HG03565 (cell line): ENCODE measurements around the gene WNK3.

Experiments used
- ATAC-seq: cut with Tn5 transposase; IDR thresholded peaks from one replicate; pipeline ENCODE4 v1.9.1; 2021; ENCODE audit warnings: mild to moderate bottlenecking, moderate library complexity; ENCODE audit not compliant: unreplicated experiment

The WNK3 gene

GRCh38 chrX:54171527-54172250, 186.2 kb downstream of the WNK3 start:
- ATAC-seq, result no peak

DNA sequence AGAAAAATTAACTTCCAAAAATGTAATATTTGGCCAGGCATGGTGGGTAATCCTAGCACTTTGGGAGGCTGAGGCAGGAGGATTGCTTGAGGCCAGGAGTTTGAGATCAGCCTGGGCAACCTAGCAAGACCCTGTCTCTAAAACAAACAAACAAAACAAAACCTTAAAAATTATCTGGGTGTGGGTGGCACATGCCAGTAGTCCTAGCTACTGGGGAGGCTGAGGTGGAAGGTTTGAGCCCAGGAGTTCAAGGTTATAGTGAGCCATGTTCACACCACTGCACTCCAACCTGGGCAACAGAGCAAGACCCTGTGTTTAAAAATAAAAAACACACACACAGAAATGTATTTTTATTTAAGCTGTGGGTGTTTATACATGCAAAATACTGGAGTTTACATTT, 186.8 kb downstream of the WNK3 start:
- ATAC-seq, result no peak

DNA sequence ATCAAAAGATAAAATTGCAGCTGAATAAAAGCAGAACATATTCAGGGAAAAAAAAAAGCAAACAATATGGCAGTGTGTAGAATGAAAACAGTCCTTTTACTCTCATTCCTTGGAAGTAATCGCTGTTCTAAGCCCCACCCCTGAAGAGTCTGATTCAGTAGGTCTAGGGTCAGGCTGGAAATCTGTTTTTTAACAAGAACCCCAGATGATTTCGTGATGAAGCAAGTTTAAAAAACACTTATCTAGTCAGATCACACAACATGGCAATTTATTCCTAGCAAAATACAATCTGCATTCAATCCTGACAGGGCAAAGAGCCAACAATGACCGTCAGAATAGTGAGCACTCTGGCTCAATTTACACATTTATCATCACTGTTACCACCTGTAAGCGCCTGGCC, 190.9 kb downstream of the WNK3 start:
- ATAC-seq, result no peak

- ATAC-seq, result no peak
Measured at GRCh38 chrX:54157561-54157960, 200.3 kb downstream of the WNK3 start.
